ENCODE measurements around the gene GRM4.
"Not testable (repeated sequence)": the region's sequence is repeated elsewhere in the genome, so short reads cannot be mapped to it uniquely, and the experiment has no call there.

GRM4 gene

GRCh38 chr6:34020278-34020677 lies 125.6 kb downstream of the GRM4 start:
- DNase-seq: no peak

- DNase-seq: no peak
Observed at GRCh38 chr6:34018961-34019606, 126.8 kb downstream of the GRM4 start.

GRCh38 chr6:34018026-34018425 lies 127.9 kb downstream of the GRM4 start:
- DNase-seq: no peak

GRCh38 chr6:34017106-34017805 lies 128.6 kb downstream of the GRM4 start:
- no peak for DNase-seq

- DNase-seq: not testable (repeated sequence)
Observed at GRCh38 chr6:34016573-34016972, 129.3 kb downstream of the GRM4 start.

- no peak for DNase-seq
Observed at GRCh38 chr6:34015586-34015985, 130.3 kb downstream of the GRM4 start.

- DNase-seq: no peak
Observed at GRCh38 chr6:34011264-34011663, 134.6 kb downstream of the GRM4 start.

- no peak for DNase-seq
Observed at GRCh38 chr6:34005901-34006531, 139.9 kb downstream of the GRM4 start.

- no peak for DNase-seq
Observed at GRCh38 chr6:34004706-34005105, 141.2 kb downstream of the GRM4 start.

GRCh38 chr6:34003962-34004361 lies 141.9 kb downstream of the GRM4 start:
- no peak for DNase-seq

GRCh38 chr6:34001706-34002621 lies 143.9 kb downstream of the GRM4 start:
- DNase-seq: no peak

GRCh38 chr6:34000281-34000680 lies 145.6 kb downstream of the GRM4 start:
- no peak for DNase-seq

GRCh38 chr6:33999567-33999966 lies 146.3 kb downstream of the GRM4 start:
- DNase-seq: no peak

GRCh38 chr6:33998660-33999059 lies 147.2 kb downstream of the GRM4 start:
- DNase-seq: no peak

- DNase-seq: no peak
Observed at GRCh38 chr6:33997265-33997664, 148.6 kb downstream of the GRM4 start.

- DNase-seq: no peak
Observed at GRCh38 chr6:33996120-33996475, 149.8 kb downstream of the GRM4 start.

- no peak for DNase-seq
Observed at GRCh38 chr6:33995309-33996119, 150.4 kb downstream of the GRM4 start.

- no peak for DNase-seq
Observed at GRCh38 chr6:33994472-33995308, 151.2 kb downstream of the GRM4 start.

GRCh38 chr6:33993653-33994471 lies 152.0 kb downstream of the GRM4 start:
- DNase-seq: no peak

GRCh38 chr6:33993091-33993490 lies 152.8 kb downstream of the GRM4 start:
- DNase-seq: no peak
